ENCODE results near the gene ACTL6B. TPM values are rescaled to one million over a fixed set of nuclear protein-coding genes. Genes with fewer than 3 reads are reported as not detected.

ACTL6B gene
- total and polyA plus RNA-seq, 4 experiments from 2014 or later, result not detected

DNA sequence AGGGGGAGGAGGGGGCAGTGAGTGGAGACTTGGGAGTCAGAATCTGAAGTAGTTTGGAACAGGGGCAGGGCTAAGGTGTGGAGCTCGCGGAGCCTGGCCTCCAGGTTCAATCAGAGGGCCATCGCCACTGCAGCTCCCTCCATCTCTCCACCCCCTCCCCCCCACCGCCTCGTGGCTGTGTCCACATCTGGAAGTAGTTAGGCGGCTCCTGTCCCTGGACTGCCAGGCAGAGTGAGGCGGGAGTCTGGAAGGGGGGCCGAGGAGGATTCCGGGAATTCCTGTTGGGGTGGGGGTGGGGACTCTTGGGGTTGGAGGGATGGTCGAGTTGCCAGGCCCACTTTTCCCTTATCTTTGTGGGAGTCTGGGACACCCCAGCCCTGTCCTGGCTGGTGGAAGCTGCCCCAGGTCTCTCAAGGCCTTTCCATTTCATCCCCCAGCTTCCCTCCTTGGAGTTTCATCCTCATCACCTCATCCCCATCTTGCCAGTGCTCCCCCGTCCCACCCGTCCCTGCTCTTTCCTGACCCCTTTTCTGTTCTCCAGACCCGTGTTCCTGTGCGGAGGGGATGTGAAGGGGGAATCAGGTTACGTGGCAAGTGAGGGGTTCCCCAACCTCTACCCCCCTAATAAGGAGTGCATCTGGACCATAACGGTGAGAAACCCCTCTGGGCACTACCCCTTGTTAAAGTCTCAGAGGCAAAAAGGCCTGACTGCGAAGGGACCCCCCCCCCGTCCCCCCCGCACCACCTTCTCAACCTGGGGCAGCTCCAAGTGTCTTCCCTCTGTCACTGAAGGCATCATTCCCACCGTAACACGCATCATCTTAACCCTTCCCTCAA lies 53.1 kb downstream of the ACTL6B start:
- ChIA-PET CTCF (ENCODE audit: partially characterized antibody) (interaction anchor here (0.7 to 3.2 kb wide), 11 partner anchors 9 to 249 kb away, joined by 3 to 24 read pairs (median 3); partner anchors contain the start of genes FBXO24, LRCH4, MOSPD3 and POP7), POLR2A (ENCODE audit: partially characterized antibody) (interaction anchor here (0.7 to 15.5 kb wide), 13 partner anchors 8 to 249 kb away, joined by 3 to 177 read pairs (median 4); partner anchors contain the start of genes FBXO24, LRCH4, MEPCE and MOSPD3)
- Mint-ChIP-seq H3K4me3 (peak overlapping the region; percentile 53 to 87 (median 83)), H3K27me3 (no peaks in the 10 kb centered on the region), H3K4me1 (peaks cover 11 to 39% (median 17%) of the 10 kb centered on the region in 4 donors), H3K36me3 (no peaks in the 10 kb centered on the region), H3K27ac (peak overlapping the region in 6 of 7 donors; percentile 60 to 94 (median 82)), H3K9me3 (no peaks in the 10 kb centered on the region)
- H3K36me3 ChIP-seq (ENCODE audit: insufficient read depth, low read length), result no peaks in the 10 kb centered on the region
- intact Hi-C loops (cut with micrococcal nuclease), result no loop called here
- H3K27me3 ChIP-seq (ENCODE audit: insufficient read depth, low read length), result no peaks in the 10 kb centered on the region
- peak overlapping the region; percentile 64 for H3K27ac ChIP-seq (ENCODE audit: low read depth, low read length)
- no peaks in the 10 kb centered on the region for H3K9me3 ChIP-seq (ENCODE audit: control insufficient read depth in 1 of 2, low read length in 2 of 2)
- H3K4me3 ChIP-seq (ENCODE audit: low read length in 2 of 2), result peak overlapping the region in 1 of 2 donors; percentile 53
- no peak for DNase-seq
- H3K4me1 ChIP-seq (ENCODE audit: insufficient read depth, low read length), result peaks cover 21% of the 10 kb centered on the region

DNA sequence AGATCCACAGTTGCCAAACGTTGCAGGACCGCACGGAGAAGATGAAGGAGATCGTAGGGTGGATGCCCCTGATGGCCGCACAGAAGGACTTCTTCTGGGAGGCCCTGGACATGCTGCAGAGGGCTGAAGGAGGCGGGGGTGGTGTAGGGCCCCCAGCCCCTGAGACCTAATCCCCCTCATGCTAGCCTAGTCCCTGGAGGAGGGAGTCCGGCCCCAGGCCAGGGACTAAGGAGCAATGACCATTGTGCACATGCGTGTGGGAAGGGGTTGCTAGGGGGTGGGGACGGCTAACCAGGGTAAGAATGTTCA lies 55.6 kb downstream of the ACTL6B start:
- POLR2A ChIA-PET (ENCODE audit: partially characterized antibody), result interaction anchor here (15.5 kb wide), 1 partner anchor 16 kb away, joined by 177 read pairs; the partner anchor contains the start of genes FBXO24 and LRCH4
- H3K4me3 ChIP-seq (ENCODE audit: low read length in 2 of 2), result no peak overlapping the region
- no peaks in the 10 kb centered on the region for H3K36me3 ChIP-seq (ENCODE audit: insufficient read depth, low read length)
- Mint-ChIP-seq H3K4me3 (no peak overlapping the region), H3K27me3 (no peaks in the 10 kb centered on the region), H3K4me1 (peaks cover 8 to 26% (median 13%) of the 10 kb centered on the region in 4 donors), H3K27ac (no peak overlapping the region), H3K9me3 (no peaks in the 10 kb centered on the region), H3K36me3 (no peaks in the 10 kb centered on the region)
- H3K27ac ChIP-seq (ENCODE audit: low read depth, low read length), result no peak overlapping the region
- intact Hi-C loops (cut with micrococcal nuclease), result no loop called here
- no peaks in the 10 kb centered on the region for H3K9me3 ChIP-seq (ENCODE audit: control insufficient read depth in 1 of 2, low read length in 2 of 2)
- no peaks in the 10 kb centered on the region for H3K27me3 ChIP-seq (ENCODE audit: insufficient read depth, low read length)
- H3K4me1 ChIP-seq (ENCODE audit: insufficient read depth, low read length), result peaks cover 20% of the 10 kb centered on the region
- CTCF ChIA-PET (ENCODE audit: partially characterized antibody), result no interaction called here
- no peak for DNase-seq

DNA sequence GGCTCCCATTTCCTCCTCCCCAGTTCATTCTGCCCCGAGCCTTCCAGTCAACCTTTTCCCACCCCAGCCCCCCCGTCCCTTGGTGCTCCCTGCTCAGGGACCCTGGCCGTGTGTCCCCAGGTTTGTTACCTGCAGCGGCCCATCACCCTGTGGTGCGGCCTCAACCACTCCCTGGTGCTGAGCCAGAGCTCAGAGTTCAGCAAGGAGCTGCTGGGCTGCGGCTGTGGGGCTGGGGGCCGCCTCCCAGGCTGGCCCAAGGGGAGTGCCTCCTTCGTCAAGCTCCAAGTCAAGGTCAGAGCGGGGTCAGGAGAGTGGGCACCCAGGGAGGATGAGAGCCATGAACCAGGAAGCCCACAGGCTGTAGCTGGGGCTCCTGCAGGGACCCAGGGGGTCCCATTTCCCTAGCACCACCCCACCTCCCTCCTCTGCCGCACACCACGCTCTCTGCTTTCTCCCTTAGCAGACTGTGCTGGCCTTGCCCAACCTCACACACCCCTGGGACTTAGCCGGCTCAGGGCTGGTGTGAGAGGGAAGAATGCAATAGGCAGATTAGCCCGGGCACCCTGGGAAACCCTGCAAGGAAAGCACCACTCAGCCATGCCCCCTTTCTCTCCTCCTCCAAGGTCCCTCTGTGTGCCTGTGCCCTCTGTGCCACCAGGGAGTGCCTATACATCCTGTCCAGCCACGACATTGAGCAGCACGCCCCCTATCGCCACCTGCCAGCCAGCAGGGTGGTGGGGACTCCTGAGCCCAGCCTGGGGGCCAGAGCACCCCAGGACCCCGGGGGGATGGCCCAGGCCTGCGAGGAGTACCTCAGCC lies 56.1 kb downstream of the ACTL6B start:
- Histone ChIP-seq H3K9me3 (ENCODE audit: control insufficient read depth in 1 of 2, low read length in 2 of 2) (no peaks in the 10 kb centered on the region), H3K27me3 (ENCODE audit: insufficient read depth, low read length) (no peaks in the 10 kb centered on the region), H3K27ac (ENCODE audit: low read depth, low read length) (no peak overlapping the region), H3K36me3 (ENCODE audit: insufficient read depth, low read length) (no peaks in the 10 kb centered on the region), H3K4me1 (ENCODE audit: insufficient read depth, low read length) (peaks cover 14% of the 10 kb centered on the region), H3K4me3 (ENCODE audit: low read length in 2 of 2) (no peak overlapping the region)
- ChIA-PET CTCF (ENCODE audit: partially characterized antibody) (no interaction called here), POLR2A (ENCODE audit: partially characterized antibody) (interaction anchor here (1.5 to 15.5 kb wide), 2 partner anchors 12 to 15 kb away, joined by 4 to 177 read pairs; partner anchors contain the start of genes FBXO24, LRCH4 and MOSPD3)
- no peak overlapping the region for H3K4me3 Mint-ChIP-seq
- no peak overlapping the region for H3K27ac Mint-ChIP-seq
- H3K9me3 Mint-ChIP-seq, result no peaks in the 10 kb centered on the region
- no peaks in the 10 kb centered on the region for H3K36me3 Mint-ChIP-seq
- no peaks in the 10 kb centered on the region for H3K27me3 Mint-ChIP-seq
- intact Hi-C loops (cut with micrococcal nuclease), result no loop called here
- DNase-seq, result no peak
- peaks cover 7 to 21% (median 10%) of the 10 kb centered on the region in 4 donors for H3K4me1 Mint-ChIP-seq

DNA sequence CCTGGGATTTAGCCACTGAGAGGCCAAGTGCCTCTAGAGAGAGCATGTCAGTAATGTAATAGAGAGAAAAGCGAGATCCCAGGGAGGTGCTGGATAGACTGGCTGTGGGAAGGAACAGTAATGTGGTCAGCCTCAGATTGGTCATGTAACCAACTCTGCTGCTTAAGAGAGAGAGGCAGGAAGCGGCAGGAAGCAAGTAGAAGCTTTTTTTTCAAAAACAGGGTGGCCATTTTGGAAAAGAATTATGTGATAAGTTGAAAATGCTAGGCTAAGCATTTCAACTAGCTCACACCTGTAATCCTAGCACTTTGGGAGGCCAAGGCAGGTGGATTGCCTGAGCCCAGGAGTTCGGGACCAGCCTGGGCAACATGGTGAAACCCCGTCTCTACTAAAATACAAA lies 57.8 kb downstream of the ACTL6B start:
- Mint-ChIP-seq H3K27ac (peak overlapping the region in 3 of 7 donors; percentile 8 to 82 (median 29)), H3K4me3 (no peak overlapping the region), H3K9me3 (no peaks in the 10 kb centered on the region), H3K4me1 (peaks cover 1 to 11% (median 2%) of the 10 kb centered on the region in 4 donors), H3K27me3 (no peaks in the 10 kb centered on the region), H3K36me3 (no peaks in the 10 kb centered on the region)
- intact Hi-C loops (cut with micrococcal nuclease), result no loop called here
- Histone ChIP-seq H3K27ac (ENCODE audit: low read depth, low read length) (no peak overlapping the region), H3K9me3 (ENCODE audit: control insufficient read depth in 1 of 2, low read length in 2 of 2) (no peaks in the 10 kb centered on the region), H3K36me3 (ENCODE audit: insufficient read depth, low read length) (no peaks in the 10 kb centered on the region), H3K4me3 (ENCODE audit: low read length in 2 of 2) (no peak overlapping the region), H3K4me1 (ENCODE audit: insufficient read depth, low read length) (peaks cover 3% of the 10 kb centered on the region), H3K27me3 (ENCODE audit: insufficient read depth, low read length) (no peaks in the 10 kb centered on the region)
- POLR2A ChIA-PET (ENCODE audit: partially characterized antibody), result interaction anchor here (0.9 to 15.5 kb wide), 3 partner anchors 14 to 95 kb away, joined by 3 to 177 read pairs (median 4); partner anchors contain the start of genes FBXO24, LRCH4 and MOSPD3
- DNase-seq, result no peak
- CTCF ChIA-PET (ENCODE audit: partially characterized antibody), result interaction anchor here (1.2 to 1.3 kb wide), 2 partner anchors 8 to 12 kb away, joined by 3 read pairs; partner anchors contain the start of genes FBXO24 and LRCH4

DNA sequence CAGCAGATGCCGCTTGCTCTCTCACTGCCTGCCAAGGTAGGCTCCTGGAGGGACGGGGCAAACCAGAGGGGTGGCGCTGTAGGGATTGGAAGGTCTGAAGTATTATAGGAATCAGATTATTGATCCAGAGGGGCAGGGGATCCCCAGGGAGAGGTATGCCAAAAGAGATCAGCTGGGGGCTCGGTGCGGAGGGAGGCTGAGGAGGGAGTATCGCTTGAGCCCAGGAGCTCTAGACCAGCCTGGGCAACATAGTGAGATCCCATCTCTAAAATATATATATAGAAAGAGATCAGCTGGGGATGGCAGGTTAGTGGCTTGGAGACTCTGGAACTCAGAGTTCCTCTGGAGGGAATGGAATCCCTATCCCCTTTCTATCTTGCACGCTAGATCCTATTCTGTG lies 61.1 kb downstream of the ACTL6B start:
- ChIA-PET POLR2A (ENCODE audit: partially characterized antibody) (interaction anchor here (1.2 to 15.5 kb wide), 2 partner anchors 8 to 10 kb away, joined by 3 to 177 read pairs; partner anchors contain the start of genes FBXO24 and LRCH4), CTCF (ENCODE audit: partially characterized antibody) (interaction anchor here (0.7 to 2.4 kb wide), 4 partner anchors 8 to 96 kb away, joined by 3 to 8 read pairs (median 4); no protein-coding TSS in a partner anchor)
- Histone ChIP-seq H3K27ac (ENCODE audit: low read depth, low read length) (no peak overlapping the region), H3K36me3 (ENCODE audit: insufficient read depth, low read length) (no peaks in the 10 kb centered on the region), H3K27me3 (ENCODE audit: insufficient read depth, low read length) (no peaks in the 10 kb centered on the region), H3K4me1 (ENCODE audit: insufficient read depth, low read length) (no peaks in the 10 kb centered on the region), H3K9me3 (ENCODE audit: control insufficient read depth in 1 of 2, low read length in 2 of 2) (no peaks in the 10 kb centered on the region), H3K4me3 (ENCODE audit: low read length in 2 of 2) (no peak overlapping the region)
- peaks cover 2 to 3% of the 10 kb centered on the region in 2 donors for H3K27me3 Mint-ChIP-seq
- H3K9me3 Mint-ChIP-seq, result peaks cover 0 to 2% (median 0%) of the 10 kb centered on the region in 8 donors
- H3K4me3 Mint-ChIP-seq, result no peak overlapping the region
- intact Hi-C loops (cut with micrococcal nuclease), result no loop called here
- DNase-seq, result no peak
- H3K36me3 Mint-ChIP-seq, result no peaks in the 10 kb centered on the region
- no peak overlapping the region for H3K27ac Mint-ChIP-seq
- peaks cover 0 to 4% (median 1%) of the 10 kb centered on the region in 4 donors for H3K4me1 Mint-ChIP-seq
